ENCODE measurements around the gene ZRANB3. TPM values are rescaled to one million over a fixed set of nuclear protein-coding genes. Genes with fewer than 3 reads are reported as not detected.

Gene ZRANB3
- total and polyA plus RNA-seq, 4 donors: 2.5 to 7.2 (median 4.1) TPM

GRCh38 chr2:135212757-135213156 lies 318.3 kb downstream of the ZRANB3 start:
- WGBS: 95% methylated on average over 2 of the region's 2 CpGs
- H3K9me3 ChIP-seq (ENCODE audit: control insufficient read depth in 4 of 4, low read length in 3 of 4): no peaks in the 10 kb centered on the region
- no peaks in the 10 kb centered on the region for H3K4me1 ChIP-seq (ENCODE audit: control insufficient read depth in 4 of 4, insufficient read depth in 4 of 4, low read length in 3 of 4)
- H3K36me3 ChIP-seq (ENCODE audit: control insufficient read depth in 4 of 4, insufficient read depth in 3 of 4, low read depth in 1 of 4, low read length in 3 of 4): peaks cover 0 to 2% (median under 1%) of the 10 kb centered on the region in 4 donors
- no peak overlapping the region for H3K27ac ChIP-seq (ENCODE audit: low read depth in 1 of 2, low read length in 2 of 2)
- no peak overlapping the region for H3K4me3 ChIP-seq (ENCODE audit: low read depth in 1 of 3, low read length in 3 of 3)
- no peak for TF ChIP-seq HNF4G (IDR thresholded peaks at IDR 0.05)
- TF ChIP-seq SP1 (IDR thresholded peaks at IDR 0.05): no peak
- TF ChIP-seq, protein P1, sequence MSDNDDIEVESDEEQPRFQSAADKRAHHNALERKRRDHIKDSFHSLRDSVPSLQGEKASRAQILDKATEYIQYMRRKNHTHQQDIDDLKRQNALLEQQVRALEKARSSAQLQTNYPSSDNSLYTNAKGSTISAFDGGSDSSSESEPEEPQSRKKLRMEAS (IDR thresholded peaks at IDR 0.05): no peak
- no peak for TF ChIP-seq YY1 (IDR thresholded peaks at IDR 0.05)
- TF ChIP-seq ATF3 (IDR thresholded peaks at IDR 0.05): no peak
- TF ChIP-seq, protein P2, sequence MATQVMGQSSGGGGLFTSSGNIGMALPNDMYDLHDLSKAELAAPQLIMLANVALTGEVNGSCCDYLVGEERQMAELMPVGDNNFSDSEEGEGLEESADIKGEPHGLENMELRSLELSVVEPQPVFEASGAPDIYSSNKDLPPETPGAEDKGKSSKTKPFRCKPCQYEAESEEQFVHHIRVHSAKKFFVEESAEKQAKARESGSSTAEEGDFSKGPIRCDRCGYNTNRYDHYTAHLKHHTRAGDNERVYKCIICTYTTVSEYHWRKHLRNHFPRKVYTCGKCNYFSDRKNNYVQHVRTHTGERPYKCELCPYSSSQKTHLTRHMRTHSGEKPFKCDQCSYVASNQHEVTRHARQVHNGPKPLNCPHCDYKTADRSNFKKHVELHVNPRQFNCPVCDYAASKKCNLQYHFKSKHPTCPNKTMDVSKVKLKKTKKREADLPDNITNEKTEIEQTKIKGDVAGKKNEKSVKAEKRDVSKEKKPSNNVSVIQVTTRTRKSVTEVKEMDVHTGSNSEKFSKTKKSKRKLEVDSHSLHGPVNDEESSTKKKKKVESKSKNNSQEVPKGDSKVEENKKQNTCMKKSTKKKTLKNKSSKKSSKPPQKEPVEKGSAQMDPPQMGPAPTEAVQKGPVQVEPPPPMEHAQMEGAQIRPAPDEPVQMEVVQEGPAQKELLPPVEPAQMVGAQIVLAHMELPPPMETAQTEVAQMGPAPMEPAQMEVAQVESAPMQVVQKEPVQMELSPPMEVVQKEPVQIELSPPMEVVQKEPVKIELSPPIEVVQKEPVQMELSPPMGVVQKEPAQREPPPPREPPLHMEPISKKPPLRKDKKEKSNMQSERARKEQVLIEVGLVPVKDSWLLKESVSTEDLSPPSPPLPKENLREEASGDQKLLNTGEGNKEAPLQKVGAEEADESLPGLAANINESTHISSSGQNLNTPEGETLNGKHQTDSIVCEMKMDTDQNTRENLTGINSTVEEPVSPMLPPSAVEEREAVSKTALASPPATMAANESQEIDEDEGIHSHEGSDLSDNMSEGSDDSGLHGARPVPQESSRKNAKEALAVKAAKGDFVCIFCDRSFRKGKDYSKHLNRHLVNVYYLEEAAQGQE (IDR thresholded peaks at IDR 0.05): no peak
- no peak for TF ChIP-seq FOXA2 (IDR thresholded peaks at IDR 0.05)
- no peak for TF ChIP-seq JUND (IDR thresholded peaks at IDR 0.05)
- no peak for TF ChIP-seq CTCF (IDR thresholded peaks at IDR 0.05; ENCODE audit: low read depth, low read length, missing input control)
- no peak for TF ChIP-seq FOXA1 (IDR thresholded peaks at IDR 0.05)
- TF ChIP-seq RAD21 (IDR thresholded peaks at IDR 0.05): no peak
- no peaks in the 10 kb centered on the region for H3K27me3 ChIP-seq (ENCODE audit: control insufficient read depth in 4 of 4, insufficient read depth in 4 of 4, low read length in 3 of 4)
- DNase-seq (ENCODE audit: low spot score): no peak
- H3K9ac ChIP-seq (ENCODE audit: low read depth in 1 of 2, low read length in 2 of 2): no peak overlapping the region

- no peak overlapping the region for H3K4me3 ChIP-seq (ENCODE audit: low read depth in 1 of 3, low read length in 3 of 3)
- H3K9me3 ChIP-seq (ENCODE audit: control insufficient read depth in 4 of 4, low read length in 3 of 4): no peaks in the 10 kb centered on the region
- H3K9ac ChIP-seq (ENCODE audit: low read depth in 1 of 2, low read length in 2 of 2): no peak overlapping the region
- TF ChIP-seq CTCF (IDR thresholded peaks at IDR 0.05; ENCODE audit: low read depth, low read length, missing input control) (no peak), EGR1 (IDR thresholded peaks at IDR 0.05; ENCODE audit: low read depth in 2 of 2) (no peak), YY1 (IDR thresholded peaks at IDR 0.05) (no peak), SP1 (IDR thresholded peaks at IDR 0.05) (no peak), FOXA2 (IDR thresholded peaks at IDR 0.05) (no peak), JUND (IDR thresholded peaks at IDR 0.05) (no peak), GABPA (IDR thresholded peaks at IDR 0.05 in 1 of 2, conservative IDR thresholded peaks at IDR 0.05 in 1 of 2) (no peak), RAD21 (IDR thresholded peaks at IDR 0.05) (no peak)
- H3K27ac ChIP-seq (ENCODE audit: low read depth in 1 of 2, low read length in 2 of 2): no peak overlapping the region
- H3K4me1 ChIP-seq (ENCODE audit: control insufficient read depth in 4 of 4, insufficient read depth in 4 of 4, low read length in 3 of 4): peaks cover 0 to 7% (median 4%) of the 10 kb centered on the region in 4 donors
- no peaks in the 10 kb centered on the region for H3K36me3 ChIP-seq (ENCODE audit: control insufficient read depth in 4 of 4, insufficient read depth in 3 of 4, low read depth in 1 of 4, low read length in 3 of 4)
- 76% methylated on average over 2 of the region's 2 CpGs for WGBS
- no peak for DNase-seq (ENCODE audit: low spot score)
- H3K27me3 ChIP-seq (ENCODE audit: control insufficient read depth in 4 of 4, insufficient read depth in 4 of 4, low read length in 3 of 4): no peaks in the 10 kb centered on the region
These were observed 323.0 kb downstream of the ZRANB3 start for GRCh38 chr2:135208016-135208415.

All from liver (tissue), 9 donors.